Testis (tissue), 2 donors: ENCODE measurements around the gene SPRY1.

ENCODE experiments used
- POLR2A ChIP-seq: fragments of 450-650 bp; IDR thresholded peaks from one replicate; pipeline ENCODE4 v1.6.1; 2017; ENCODE audit warnings: antibody characterized with exemption, mild to moderate bottlenecking, moderate library complexity
- TF ChIP-seq, protein P1 (sequence below), 3 experiments: fragments of 450-650 bp in 2 of 3; fragments of 200-600 bp in 1 of 3; sonication (generic) in 1 of 3; IDR thresholded peaks; one replicate each; pipeline ENCODE4 v1.5.1; 2016 to 2019; ENCODE audit warnings: antibody characterized with exemption in 3 of 3, mild to moderate bottlenecking in 2 of 3, moderate library complexity in 1 of 3

DNA sequence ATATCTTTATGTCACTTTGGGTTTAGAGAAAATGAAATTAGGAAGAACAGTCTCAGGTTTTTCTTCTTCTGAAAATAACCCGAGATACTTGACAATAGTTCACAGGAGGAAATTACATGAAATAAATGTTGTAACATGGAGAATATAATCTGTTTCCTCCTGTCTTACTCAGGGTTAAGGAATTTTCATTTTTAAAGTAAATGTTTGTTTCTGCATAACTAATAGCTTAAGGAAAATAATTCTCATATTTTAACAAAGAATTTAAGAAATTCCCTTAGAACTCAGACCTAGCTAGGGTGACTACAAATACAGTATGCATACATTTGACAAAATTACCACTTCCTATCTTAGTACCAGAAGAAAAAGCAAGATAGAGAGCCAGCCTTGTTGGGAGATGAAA lies 17.2 kb upstream of the SPRY1 start:
- TF ChIP-seq, protein P1, sequence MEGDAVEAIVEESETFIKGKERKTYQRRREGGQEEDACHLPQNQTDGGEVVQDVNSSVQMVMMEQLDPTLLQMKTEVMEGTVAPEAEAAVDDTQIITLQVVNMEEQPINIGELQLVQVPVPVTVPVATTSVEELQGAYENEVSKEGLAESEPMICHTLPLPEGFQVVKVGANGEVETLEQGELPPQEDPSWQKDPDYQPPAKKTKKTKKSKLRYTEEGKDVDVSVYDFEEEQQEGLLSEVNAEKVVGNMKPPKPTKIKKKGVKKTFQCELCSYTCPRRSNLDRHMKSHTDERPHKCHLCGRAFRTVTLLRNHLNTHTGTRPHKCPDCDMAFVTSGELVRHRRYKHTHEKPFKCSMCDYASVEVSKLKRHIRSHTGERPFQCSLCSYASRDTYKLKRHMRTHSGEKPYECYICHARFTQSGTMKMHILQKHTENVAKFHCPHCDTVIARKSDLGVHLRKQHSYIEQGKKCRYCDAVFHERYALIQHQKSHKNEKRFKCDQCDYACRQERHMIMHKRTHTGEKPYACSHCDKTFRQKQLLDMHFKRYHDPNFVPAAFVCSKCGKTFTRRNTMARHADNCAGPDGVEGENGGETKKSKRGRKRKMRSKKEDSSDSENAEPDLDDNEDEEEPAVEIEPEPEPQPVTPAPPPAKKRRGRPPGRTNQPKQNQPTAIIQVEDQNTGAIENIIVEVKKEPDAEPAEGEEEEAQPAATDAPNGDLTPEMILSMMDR (IDR thresholded peaks at IDR 0.05) = no peak
- TF ChIP-seq POLR2A = no peak
